Activated CD4-positive, alpha-beta T cell treated with anti-CD3 and anti-CD28 coated beads, Interleukin-2, Interleukin-6, amounts not matched to agents 100 ng/mL and 50 ng/mL, durations not matched to agents 16 hours and 8 hours (primary cell): ENCODE measurements around the gene STEAP1B.
A peak's percentile ranks its signal among the peaks of the same experiment; 100 is the strongest.
"Not testable (repeated sequence)": the region's sequence is repeated elsewhere in the genome, so short reads cannot be mapped to it uniquely, and the experiment has no call there.

Source experiments
- DNase-seq: peaks from one replicate; pipeline ENCODE4 v3.0.0-alpha.2; 2020

The STEAP1B gene

DNA sequence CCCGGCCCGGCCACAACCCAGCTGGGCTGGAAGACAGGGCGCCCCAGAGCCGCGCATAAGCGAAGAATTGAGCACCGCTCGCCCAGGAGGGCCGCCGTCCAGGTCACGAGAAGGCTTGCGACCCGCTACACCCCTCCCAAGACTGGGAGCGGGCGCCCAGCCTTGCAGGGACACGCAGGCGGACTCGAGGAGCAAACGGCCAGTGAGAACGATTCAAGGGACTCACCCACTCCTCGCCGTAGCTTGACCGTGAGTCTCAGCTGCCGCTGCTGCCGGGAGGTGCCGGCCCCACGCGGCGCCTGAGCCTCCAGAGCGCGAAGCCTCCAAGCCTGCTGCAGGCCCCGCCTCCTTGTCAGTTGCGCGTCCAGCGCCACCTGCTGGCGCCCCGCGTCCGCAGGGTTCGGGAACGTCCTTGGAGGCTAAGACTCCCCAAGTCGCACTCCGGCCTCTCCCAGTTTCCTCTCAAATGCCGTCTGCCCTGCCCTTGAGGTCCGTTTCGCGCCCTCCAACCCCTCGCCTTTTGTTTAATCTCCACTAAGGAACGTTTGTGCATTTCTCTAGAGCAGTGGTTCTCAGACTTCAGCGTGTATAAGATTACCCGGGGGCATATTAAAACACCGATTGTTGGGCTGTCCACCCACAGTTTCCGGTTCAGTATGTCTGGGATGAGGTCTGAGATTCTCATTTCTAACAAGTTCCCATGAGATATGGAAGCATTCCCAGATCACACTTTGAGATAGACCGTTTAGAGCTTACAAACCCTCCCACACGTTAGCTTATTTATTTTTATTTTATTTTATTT is at the start of gene STEAP1B:
TSS of gene STEAP1B (minus strand) at position 301 of the 802 bp plus-strand sequence. CDS start 5,333 bp downstream, outside the sequence.
- DNase-seq: peak; percentile 92

DNA sequence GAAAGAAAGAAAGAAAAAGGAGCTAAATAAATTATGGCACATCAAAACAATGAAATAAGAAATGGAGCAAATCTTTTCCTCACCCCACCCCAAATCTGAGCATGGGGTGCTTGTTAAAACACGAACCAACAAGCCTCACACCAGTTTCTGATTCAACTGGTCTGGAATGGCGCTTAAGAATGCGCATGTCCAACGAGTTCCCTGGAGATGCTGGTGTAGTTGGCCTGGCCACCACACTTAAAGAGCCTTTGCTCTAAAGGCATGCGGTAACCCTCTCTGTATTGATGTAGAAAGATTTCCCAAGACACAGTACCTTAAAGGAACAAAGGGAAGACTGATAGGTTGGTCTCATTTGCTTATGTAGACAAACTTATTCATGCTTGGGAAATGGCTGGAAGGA is 49.1 kb upstream of the STEAP1B start:
- DNase-seq: no peak

- DNase-seq: no peak
Observed at GRCh38 chr7:22548313-22548712, 48.3 kb upstream of the STEAP1B start.

DNA sequence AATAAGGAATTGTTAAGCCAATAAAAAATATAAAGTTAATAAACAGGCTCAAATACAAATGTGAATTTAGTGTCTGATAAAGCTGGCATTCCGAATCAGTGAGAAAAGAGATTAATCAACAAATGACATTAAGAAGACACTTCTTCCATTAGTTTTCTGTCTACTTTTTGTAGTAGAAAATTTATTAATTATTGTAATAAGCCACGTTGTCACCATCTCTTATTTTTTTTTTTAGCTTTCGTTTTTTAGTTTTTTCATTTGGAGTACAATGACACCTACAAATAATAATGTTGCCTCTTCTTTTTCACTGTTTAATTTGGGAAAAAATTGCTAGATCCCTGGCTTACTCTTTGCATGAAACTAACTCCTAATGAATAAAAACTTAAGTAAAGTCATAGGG is 46.8 kb upstream of the STEAP1B start:
- DNase-seq: no peak

DNA sequence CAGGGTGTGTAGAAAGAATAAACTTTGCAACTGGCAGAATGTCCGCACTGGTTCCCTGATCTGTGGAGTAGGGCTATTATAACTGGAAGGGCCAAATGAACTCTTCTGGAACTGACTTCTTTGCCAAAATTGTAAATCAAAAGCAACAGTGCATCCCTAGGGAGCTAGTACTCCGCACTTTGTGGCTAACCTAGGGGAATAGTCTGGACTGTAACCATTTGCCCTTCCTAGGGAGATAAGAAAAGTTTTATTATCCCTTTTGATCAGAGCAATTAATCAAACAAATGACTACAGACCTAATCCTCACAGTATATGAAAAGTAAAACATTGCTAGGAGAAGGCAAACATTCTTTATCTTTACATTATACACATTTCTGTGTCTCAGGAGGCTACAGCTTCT is 45.5 kb upstream of the STEAP1B start:
- DNase-seq: no peak

DNA sequence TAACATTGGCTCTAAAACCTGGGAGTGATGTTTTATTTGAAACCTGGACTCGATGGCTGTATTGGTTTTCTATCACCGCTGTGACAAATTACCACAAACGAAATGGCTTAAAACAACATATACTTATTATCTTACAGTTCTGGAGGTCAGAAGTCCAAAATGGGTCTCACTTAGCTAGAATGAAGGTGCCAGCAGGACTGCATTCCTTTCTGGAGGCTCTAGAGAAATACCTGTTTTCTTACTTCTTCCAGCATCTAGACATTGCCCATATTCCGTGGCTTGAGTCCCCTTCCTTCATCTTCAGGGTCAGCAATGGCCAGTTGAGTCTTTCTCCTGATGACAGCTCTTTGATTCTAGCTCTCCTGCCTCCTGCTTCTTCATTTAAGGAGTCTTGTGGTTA is 44.3 kb upstream of the STEAP1B start:
- no peak for DNase-seq

DNA sequence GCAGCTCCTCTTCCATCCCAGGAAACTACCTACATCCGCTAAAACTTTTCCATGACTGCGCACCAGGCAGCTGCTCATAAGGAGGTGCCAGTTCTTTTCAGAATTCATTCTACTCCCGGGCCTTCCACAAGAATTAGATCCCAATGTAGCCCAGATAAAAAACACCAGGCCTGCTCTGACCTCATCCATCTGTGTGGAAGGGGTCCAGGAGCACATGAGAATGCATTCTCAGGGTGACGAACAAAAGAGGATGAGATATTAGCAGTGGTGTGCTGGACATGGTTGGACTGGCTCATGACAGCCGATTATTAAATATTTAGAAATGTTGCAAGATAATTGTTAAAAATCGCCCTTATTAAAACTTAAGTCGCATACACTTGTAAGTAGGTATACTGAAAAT is 43.2 kb upstream of the STEAP1B start:
- DNase-seq: no peak

DNA sequence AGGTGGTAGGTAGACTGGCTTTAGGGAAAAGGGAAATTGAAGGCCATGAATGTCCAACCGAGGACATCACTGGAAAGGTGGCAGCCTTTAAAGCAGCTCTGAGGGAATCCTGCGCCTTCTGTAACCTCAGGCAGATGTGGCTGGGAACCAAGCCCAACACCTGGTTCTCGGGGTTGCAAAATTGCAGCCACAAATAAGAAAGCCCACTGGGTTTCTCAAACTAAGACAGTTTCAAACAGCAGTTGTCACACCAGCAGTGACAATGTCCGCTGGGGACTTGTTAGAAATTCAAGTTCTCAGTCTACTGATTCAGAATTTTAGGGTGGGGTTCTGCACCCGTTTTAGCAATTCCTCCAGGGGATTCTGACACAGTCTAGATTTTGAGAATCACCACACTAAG is 42.7 kb upstream of the STEAP1B start:
- no peak for DNase-seq

GRCh38 chr7:22542254-22542653 is 42.3 kb upstream of the STEAP1B start:
- no peak for DNase-seq

DNA sequence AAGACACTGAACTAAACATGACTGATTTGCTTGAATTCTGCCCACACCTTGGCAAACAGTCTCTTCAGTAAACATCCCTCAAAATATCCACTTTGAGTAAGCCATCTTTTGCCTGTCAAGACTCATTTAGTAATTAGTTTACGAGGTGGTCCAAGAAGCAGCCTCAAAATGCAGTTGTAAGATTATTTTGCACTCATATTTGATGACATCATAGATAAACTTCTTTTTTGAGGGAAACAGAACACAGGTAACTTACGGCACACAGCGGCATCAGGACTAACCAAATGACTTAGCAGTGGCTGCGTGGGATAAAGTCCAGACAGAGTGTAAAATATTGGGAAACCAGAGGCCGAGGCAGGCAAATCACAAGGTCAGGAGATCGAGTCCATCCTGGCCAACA is 41.8 kb upstream of the STEAP1B start:
- DNase-seq: no peak

DNA sequence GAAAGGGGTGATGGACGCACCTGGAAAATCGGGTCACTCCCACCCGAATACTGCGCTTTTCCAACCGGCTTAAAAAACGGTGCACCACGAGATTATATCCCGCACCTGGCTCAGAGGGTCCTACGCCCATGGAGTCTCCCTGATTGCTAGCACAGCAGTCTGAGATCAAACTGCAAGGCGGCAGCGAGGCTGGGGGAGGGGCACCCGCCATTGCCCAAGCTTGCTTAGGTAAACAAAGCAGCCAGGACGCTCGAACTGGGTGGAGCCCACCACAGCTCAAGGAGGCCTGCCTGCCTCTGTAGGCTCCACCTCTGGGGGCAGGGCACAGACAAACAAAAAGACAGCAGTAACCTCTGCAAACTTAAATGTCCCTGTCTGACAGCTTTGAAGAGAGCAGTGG is 28.5 kb upstream of the STEAP1B start:
- DNase-seq: not testable (repeated sequence)

- DNase-seq: not testable (repeated sequence)
Observed at GRCh38 chr7:22524353-22524947, 24.5 kb upstream of the STEAP1B start.

DNA sequence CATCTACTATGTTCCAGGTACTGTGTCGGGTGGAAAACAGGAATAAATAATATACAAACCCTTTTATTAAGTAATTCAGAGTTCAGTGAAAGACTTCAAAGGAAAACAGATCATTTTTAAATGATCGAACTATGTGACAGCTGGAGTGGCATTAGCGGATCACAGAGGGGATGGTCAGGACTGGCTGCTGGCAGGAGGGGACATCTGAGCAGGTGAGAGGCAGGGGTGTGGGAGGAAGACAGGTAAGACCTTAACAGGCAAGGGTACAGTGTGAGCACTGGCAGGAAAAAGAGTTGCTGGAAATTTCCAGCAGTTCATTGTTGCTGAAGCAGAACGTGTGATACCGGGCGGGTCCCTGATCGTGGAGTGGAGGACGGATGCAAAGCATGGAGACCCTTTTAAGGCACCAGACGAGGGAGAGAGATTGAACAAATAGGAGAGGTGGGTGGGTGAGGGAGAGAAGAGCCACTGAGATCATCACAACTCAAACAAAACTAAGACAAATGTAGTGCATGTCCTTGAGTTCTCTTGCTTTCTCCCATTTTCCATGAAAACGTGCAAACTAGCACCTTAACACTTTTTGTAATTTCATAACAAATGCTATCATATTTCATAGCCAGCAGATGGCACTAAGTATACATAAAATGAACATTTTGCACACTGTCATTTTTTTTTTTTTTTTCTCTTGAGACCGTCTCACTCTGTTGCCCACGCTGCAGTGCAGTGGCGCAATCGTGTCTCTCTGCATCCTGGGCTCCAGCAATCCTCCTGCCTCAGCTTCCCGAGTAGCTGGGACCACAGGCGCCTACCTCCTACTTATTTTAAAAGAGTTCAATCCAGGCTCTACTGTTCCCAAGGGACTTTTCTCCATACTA is 23.7 kb upstream of the STEAP1B start:
- DNase-seq: not testable (repeated sequence)

DNA sequence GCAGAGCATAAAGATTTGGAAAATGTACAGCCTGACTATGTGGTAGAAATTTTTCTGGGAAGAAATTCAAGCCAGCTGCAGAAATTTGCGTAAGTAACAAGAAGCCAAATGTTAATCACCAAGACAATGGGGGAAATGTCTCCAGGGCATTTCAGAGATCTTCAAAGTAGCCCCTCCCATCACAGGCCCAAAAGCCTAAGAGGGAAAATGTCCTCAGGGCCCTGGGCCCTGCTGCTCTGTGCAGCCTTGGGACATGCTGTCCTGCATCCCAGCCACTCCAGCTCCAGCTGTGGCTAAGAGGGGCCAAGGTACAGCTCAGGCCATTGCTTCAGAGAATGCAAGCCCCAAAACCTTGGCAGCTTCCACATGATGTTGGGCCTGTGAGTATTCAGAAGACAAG is 19.6 kb upstream of the STEAP1B start:
- not testable (repeated sequence) for DNase-seq

DNA sequence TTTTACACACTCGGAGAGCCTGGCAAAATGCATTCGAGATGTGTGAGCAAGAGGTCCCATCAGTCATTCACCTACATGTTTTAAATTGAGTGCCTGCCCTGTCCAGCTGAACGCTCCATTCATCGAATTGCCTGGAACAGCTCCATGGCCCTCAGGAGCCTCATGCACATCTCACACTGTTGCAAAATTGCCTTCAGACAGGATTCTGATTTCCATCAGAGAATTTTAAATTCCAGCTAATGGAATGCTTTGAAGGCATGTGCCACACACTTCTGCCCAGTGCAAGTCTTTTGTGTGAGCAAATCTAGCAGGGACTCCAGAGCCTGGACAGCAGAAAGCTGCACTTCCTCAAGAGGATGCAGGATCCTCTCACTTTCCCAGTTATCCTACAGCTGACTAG is 17.0 kb upstream of the STEAP1B start:
- not testable (repeated sequence) for DNase-seq

DNA sequence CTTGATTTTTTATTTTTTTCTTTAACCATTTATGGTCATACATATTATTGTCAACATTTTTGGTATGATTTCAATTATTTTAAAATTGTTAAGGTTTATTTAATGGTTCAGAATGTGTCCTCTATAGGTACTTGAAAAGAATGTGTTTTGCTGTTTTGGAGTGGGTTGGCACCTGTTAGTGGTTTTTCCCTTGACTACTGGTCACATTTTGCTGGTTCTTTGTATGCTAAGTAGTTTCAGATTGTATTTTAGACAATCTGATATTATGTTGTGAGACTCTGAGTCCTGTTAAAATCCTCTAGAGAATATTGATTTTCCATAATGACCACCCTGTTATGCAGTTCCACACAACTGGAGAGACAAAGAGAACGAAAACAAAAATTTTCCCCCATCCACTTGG is 15.0 kb upstream of the STEAP1B start:
- not testable (repeated sequence) for DNase-seq

DNA sequence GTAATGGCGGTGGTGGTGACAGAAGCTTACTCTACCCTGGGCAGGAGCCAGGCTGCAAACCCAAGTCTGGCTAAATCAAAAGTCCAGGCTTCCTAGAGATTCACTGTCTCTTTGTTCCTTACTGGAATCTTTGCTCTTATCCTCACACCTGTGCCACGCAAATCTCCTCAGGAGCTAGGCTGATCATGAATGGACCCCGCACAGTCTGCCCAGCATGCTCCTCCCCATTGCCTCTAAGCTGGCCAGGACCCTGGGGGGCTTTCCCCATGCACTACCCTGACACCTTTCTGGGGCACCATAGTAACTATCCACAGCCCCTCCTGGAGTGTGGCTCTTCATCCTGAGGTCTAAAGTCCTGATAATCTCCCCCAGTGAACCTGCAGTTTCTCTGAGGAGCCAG is 7.3 kb upstream of the STEAP1B start:
- DNase-seq: not testable (repeated sequence)

DNA sequence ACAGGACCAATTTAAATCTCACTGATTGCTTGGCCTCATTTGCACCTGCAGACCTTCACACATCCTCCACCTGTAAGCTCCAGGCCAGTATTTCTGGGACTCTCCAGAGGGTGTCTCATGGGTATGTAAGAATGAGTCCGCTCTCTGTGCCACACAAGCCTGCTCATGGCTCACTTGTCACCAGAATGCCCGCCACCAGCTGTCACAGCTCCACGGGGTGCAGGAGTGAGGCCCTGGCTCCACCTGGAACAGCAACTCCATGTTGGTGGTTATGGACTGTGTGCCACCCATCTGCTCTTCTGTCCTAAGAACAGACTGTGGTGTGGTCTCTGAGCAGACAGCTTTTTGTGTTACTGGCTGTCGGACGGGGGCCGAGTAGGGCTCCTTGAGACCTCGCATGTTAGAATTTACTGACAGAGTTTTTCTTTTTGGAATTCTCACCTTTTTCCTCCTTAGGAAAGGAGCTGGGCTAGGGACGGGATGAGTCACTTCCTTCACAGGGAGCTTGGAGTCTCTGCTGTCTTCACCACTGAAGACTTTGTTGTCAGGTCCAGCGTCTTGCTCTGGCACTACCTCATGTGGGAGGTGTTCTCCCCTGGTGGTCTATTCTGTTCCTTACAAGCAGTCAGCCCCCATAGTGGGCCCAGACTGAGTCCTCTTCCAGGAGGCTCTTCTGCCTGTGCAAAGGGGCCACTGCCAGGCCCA is 6.5 kb upstream of the STEAP1B start:
- not testable (repeated sequence) for DNase-seq

GRCh38 chr7:22504519-22504918 is 4.5 kb upstream of the STEAP1B start:
- not testable (repeated sequence) for DNase-seq

DNA sequence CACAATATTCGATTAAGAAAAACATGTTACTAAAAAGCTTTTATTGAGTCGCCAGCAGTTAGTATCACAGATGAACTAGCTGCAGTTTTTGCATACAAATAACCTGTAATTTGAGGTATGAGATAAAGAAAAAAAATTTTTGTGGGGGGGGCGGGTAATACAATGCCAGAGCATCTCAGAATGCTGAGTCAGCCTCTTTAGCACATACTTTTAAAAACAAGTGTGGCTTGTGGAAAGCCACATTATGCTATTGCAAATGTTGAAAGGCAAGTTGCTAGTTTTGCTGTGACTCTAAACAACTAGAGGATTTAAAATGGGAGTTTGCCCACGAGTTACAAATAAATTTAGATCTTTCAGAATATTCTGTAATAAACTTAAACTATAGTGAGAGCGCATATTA is 2.1 kb upstream of the STEAP1B start:
- DNase-seq: not testable (repeated sequence)

- DNase-seq: peak; percentile 28
Observed at GRCh38 chr7:22501336-22501735, 1.3 kb upstream of the STEAP1B start.

- DNase-seq: no peak
Observed at GRCh38 chr7:22499044-22499443, 944 bp downstream of the STEAP1B start.

DNA sequence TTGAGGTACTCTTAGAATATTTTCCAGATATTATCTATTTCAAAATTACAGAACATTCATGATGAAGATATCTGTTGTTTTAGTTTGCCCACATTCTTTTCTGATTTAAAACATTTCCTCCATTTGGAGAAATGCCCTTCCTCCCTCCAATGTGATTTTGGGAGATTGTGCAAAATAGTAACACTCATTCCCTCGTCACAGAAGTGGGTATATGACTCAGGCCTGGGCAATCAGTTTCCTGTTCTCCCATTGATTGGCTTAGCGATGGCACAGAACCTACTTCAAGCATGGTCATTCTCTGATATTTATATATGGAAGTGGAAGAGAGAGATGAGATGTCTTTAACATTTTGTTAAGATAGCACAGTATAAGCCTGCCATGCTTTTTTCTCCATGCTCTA is 3.1 kb downstream of the STEAP1B start:
- not testable (repeated sequence) for DNase-seq
